ENCODE measurements around the gene IRF8.
"Not testable (repeated sequence)": the region's sequence is repeated elsewhere in the genome, so short reads cannot be mapped to it uniquely, and the experiment has no call there.

IRF8 gene

DNA sequence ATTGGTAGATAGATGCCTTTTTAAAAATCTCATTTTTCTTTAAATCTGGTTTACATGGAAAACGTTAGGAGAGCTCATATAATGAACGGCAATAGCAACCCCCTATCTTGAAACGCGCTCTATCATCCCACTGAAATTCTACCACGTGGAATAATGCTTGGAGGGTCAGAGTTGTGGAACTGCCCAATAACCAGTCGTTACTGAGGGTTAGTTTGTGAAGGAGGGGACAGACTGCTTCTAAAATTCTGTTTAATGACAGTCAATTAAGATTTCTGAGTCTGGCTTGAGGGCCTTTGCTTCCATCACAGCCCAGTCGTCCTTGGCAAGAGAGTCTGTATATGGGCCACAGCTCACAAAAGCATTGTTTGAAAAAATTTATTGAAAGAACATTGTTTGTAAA is 482 bp downstream of the IRF8 start:
- FAIRE-seq, result no peak

DNA sequence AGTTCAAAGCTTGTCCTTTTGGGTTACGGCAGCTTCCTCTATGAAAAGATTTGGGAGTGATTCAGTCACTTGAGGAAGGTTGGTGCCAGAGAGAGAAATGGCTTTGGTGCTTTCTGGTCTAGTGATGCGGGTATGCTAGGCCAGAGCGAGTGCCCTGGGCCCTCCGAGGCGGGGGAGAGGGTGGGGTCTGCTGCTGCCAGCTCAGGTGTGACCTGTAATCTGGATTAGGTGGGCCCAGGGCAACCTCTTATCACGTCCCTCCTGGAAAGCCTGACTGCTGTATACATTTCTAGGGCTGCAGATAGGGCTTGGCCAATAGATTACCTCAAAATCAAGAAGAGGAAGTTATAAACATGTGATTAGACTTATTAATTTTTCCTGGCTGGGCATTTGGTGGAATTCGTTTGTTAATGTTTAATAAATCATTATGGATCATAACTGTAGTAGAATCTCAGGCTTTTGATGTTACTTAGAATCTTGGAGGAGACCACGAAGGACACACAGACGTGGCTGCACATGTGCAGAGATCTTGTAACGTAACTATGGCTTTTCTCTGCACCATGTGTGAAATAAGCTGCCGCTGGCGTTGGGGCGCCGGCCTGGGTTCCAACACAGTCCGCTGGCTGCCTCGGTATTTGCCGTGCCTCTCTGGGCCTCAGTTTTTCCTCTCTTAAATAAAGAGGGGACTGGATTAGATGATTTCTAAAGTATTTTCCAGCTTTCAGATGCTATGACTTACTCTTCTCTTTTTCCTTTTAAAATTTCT is 1.2 kb downstream of the IRF8 start:
- FAIRE-seq, result no peak

DNA sequence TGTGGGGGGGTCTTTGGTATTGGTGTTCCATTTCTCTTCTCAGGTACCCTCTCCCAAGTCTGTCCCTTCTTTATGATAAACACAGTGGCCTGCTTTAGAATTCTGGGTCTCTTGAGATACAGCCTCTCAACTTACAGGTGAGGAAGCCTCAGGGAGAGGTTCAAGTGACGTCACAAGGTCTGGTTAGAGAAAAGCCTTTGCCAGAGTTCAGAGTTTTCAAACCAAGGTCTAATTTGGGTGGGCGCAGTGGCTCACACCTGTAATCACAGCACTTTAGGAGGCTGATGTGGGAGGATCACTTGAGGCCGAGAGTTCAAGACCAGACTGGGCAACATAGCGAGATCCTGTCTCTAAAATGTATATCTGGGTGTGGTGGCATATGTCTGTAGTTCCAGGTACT is 2.1 kb downstream of the IRF8 start:
- FAIRE-seq, result no peak

DNA sequence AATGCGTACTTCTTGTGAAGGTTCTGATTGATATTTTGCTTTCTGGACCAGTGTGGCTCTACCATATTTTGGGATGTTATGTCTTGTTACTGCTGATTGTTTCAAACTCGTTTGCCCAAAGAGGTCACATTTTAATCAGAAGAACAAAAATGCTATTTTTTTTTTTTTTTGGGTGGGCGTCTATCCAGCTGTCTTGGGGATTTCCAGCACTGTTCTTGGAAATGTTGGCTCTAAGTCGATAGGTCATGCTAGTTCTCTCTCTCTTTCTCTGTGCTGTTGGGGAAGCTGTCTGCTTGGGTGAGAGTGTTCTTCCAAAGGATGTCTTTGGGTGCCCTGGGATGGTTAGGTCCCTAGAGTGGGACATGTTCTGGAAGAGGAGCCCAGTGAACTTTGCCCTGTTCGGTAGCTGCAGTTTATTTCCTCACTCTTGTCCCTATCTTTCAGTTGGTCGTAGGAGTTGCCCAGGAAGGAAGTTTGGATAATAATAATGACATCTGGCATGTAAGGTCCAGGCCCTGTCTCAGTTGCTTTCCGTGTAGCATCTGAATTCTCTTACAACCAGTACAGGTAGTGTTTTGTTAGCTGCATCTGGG is 2.9 kb downstream of the IRF8 start:
- no peak for FAIRE-seq

DNA sequence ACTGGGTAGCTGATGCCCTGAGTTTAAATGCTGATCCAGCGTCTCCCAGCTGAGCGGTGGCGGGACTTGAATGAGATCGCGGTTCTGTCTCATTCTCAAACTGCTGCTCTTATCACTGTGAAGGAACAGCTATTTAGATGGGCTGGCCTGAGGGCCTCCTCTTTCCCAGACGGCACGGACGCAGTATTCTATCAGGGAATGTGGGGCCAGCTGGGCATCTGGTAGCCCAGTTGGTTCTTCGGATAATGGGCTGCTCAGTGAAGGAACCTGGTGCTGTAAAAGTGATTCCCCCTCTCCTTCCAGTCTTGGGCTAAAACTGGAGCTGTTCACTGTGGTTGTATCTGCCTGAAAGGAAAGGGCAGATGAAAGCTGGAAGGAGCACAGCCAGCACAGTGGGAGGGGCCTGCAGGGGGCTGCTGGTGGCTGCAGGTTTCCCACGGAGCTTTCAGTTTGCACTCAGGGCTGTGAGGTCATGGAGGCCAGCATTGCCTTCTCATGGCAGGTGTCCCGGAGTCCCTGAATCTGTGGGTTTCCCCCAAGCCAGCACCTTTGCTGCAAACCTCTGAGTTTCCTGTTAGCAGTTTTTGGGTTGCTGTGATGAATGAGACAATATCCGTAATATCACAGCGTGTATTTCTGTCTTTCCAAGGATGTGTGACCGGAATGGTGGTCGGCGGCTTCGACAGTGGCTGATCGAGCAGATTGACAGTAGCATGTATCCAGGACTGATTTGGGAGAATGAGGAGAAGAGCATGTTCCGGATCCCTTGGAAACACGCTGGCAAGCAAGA is 3.6 kb downstream of the IRF8 start:
- FAIRE-seq, result no peak

DNA sequence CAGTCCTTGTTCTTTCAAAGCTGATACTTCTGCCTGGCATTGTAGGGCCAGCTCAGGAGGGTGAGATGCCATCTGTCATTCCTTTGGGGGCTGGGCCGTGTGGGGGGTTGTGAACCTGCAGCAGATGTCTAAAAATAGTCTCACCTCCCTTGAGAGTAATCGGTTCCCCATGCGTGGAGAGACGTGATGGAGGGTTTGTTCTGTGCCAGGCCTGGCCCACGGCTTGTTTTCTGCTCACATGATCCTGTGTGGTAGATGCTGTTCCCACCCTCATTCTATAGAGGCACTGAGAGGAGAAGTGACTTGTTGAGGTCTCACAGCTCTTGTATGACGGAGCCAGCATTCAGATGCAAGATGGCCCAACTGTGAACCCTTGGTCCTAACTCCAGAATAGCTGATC is 4.6 kb downstream of the IRF8 start:
- FAIRE-seq, result no peak

DNA sequence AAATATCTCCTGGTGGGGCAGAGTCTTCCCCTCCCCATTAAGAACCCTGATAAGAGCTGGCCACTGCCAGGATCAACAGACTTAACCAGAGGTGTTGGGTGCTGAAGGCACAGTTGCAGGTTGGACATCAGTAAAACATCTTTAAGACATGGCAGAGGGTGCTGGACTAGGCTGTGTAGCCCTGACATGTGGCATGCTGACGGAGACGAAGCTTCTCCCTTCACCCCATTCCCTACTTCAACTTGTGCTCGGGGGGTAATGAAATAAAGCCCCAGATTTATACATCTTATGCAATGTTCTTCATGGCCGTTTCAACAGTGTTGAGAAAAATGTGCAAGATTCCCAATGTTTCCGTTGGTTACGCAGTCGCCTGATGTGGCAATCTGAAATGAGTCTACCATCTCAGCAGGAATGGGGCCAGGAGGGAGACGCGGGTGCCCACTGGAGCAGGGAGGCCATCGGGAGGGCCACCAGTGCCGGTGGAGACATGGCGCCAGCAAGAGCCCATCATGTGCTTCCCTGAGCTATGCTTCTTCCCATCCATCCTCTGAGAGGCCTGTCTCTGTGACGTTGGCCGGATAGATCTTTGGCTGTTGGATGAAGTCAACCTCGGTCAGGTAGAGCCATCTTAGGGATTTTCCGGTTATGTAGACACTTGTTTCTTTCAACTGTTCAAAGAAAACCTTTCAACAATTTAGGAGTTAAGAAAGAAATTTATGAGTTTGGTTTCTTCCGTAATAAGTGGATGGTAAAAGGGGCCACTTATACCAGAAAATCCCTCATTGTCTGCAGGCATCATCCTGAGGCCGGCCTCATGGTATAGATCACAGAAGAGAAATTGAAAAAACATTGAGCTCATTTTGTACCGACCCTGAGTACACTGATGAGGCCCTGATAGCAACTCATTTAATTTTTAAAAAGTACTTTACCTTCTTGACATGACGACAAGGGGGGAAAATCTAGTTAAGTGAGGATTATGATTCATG is 6.4 kb downstream of the IRF8 start:
- FAIRE-seq, result no peak

DNA sequence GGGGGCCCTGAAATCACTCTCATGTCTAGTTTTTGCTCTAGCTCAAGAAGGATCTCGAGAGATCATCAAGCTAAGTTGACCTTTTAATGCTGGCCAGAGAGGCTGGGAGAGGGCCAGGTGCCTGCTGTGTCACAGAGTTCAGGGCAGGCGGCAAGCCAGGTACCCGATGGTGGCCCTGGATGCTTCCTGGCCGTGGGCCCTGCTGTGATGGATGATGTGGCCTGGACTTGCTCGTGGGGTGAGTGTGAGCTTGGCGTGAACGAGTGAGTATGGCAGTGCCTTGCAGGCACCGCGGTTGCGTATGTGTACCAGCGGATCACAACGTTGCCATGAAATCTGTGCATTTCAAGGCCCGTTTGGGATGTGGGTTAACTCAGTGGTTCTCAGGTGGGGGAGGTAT is 7.4 kb downstream of the IRF8 start:
- no peak for FAIRE-seq

DNA sequence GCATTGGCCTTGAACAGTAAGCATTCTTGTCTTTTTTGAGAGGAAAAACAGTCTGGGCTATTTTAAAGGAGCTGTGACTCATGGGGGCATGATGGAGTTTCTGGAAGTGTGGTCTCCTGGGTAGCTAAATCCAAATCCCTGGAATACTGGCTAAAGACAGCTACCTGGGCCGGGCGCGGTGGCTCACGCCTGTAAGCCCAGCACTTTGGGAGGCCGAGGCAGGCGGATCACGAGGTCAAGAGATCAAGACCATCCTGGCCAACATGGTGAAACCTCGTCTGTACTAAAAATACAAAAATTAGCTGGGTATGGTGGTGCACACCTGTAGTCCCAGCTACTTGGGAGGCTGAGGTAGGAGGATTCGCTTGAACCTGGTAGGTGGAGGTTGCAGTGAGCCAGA is 8.3 kb downstream of the IRF8 start:
- not testable (repeated sequence) for FAIRE-seq

DNA sequence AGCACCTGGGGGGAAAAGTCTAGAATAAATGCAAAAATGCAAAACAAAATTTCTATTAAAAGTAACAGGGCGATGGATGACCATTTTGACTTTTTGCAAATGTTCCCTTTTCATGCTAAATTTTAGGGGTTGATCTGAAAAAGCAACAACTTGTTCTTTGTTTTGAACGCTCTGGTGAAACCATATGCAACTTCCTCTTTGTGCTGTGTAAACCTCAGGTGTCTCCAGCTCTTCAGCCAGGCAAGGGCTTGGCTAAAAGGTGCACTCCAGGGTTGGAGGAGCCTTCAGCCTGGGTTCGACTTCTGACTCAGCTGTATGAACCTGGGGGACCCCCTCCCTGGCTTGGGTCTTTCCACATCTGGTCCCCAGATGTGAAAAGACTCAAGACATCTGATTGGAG is 9.5 kb downstream of the IRF8 start:
- FAIRE-seq, result no peak

DNA sequence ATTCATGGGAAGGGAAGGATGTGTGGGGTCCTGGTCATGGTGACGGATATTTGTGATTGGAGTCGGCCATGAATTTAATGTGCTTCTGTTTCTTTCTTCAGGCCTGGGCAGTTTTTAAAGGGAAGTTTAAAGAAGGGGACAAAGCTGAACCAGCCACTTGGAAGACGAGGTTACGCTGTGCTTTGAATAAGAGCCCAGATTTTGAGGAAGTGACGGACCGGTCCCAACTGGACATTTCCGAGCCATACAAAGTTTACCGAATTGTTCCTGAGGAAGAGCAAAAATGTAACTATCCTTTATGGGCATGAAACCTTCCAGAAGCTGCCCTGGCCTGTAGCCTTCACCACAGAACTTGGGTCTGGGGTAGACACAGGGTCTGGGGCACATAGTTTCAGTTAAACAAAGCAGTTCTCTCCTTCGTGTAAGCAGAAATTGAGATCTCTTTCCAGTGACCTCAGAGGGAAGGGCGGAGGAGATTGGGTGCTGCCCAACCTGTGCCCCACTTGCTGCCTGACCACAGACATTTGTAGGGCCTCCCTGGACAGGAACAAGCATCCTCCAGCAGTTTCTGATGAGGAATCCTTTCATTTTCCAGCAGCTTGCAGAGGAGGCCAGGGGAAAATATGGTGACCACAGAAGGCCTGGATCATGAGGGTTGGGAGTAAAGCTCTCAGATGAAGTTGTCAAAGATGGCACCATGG is 10.1 kb downstream of the IRF8 start:
- FAIRE-seq, result no peak

DNA sequence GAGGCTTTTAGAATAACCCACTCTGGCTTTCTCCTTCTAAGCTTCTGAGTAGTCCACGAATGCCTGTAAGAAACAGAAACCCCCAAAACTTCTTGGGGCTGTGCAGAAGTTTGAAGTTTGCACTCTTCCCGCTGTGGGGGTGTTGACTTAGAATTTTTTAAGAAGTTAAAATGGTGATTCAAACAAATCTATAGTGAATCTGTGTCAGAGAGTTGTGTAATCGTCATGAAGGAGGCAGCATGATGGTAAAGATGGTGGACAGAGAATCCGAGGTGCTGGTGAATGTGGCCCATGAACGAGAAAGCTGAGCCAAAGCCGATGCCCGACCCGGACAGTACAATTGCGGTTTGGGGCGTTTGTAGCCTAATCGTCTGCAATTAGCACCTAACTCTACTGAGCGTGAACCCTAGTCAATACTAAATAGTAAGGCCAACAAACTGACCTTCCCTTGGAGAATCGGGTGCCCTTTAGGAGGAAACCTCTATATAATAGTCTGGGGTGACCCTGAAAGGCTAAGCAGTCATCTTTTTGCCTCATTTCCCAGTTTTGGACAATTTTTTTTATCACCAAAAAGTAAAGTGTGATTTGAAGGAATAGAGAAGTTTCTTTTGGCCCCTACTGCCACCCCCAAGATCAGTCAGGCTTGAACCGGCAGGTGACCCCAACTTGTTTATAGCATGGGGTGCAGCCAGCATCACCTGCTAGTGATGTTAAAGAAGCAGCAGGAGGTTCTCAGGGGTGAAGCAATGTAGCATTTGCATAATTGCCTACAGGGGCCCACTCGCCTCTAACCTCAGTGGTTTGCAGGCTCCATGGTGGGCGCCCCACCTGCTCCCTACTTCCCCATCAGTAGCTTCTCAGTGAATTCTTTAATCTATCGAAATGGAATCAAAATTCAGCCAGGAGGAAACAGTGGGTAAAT is 11.2 kb downstream of the IRF8 start:
- no peak for FAIRE-seq

DNA sequence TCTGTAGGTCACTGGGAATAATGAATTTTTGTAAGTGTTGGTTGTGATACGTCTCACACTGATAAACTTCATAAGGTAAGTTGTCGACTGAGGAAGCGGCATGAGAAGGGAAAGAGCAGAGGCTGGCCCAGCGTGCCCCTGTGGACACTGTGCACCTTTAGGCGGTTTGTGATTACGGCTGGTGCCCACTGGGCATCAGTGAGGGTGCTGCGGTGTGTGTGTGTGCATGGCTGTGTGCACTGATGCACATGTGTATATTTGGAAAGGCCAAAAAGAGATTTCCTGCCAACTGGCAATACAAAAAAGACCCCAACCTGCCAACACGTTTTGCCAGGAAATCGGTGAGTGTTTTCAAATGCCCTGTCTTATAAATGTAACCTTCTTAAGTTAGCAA is 11.9 kb downstream of the IRF8 start:
- FAIRE-seq, result no peak

DNA sequence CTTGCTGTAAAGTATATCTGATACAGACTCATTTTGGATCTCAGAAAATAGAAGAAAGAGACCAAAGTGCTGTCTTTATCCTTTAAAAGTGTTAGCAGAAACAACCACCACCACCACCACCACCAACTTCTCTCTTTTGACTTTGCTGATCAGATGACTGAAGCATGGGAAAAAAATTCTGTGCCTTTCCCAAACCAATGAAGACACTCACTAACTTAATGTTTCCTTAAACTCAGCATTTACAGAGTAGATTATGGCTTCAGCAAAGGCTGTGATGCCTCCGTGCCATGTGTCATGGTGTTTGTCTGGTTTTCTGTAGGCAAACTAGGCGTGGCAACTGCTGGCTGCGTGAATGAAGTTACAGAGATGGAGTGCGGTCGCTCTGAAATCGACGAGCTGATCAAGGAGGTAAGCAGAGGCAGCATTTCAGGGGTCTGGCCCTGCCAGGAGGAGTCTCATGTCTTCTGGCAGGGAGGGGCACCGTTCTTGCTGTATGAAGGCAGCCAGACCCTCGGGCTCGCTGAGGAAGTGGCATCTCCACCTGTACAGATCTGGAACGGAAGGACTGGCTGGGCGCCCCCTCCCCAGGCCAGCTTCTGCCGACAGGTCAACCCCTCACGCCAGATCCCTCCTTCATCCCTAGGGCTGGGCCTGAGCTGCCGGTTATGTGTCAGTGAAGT is 12.4 kb downstream of the IRF8 start:
- FAIRE-seq, result no peak

DNA sequence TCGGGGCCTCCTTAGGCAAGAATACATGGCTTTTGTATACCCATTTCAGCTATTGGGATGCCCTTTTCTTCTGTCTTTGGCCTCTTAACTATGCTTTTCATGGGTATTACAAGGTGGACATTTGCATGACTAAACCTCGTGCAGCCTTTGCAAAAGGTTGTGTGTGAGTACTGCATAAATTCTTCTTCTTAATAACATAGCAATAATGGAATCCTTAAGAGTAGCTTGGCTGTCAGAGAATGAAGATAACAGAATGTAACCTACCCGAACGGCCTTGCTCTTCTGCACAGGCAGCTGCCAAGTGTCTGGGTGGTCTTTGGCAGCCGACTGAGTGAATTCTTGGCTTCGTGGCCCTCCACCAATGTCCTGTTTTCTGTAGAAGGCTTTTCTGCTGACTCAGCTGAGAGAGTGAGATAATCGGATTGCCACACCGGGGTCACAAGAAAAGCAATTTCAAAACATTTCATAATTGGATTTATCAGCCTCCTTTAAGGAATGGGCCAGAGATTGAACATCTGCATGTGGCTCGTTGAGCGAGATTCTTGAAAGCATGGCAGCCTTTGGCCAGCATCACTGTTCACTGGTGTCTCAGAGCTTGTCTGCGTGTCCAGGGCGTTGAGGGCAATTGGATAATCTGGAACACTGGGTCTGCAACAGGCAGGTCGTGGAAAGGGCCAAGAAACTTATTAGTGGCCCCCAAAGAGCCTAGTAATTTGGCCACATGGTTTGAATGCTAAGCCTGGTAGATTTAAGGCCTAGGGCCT is 13.4 kb downstream of the IRF8 start:
- no peak for FAIRE-seq

DNA sequence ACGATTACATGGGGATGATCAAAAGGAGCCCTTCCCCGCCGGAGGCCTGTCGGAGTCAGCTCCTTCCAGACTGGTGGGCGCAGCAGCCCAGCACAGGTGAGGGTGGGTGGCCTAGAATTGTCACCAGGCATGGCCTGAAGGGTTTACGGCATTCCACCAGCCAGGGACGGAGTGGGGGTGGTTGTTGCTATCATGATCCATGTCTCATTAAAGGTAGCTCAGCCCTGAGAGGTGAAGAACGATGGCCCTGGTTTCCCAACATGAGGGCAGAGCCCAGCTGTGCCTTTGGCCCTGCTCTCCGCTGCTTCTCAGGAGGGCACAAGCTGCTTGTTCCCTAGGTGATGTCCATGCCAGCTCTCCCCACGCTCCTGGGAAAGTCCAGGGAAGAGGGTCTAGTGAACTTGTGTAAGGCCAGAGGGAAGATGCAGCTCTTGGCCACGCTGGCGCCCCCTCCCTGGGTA is 14.2 kb downstream of the IRF8 start:
- FAIRE-seq, result no peak

DNA sequence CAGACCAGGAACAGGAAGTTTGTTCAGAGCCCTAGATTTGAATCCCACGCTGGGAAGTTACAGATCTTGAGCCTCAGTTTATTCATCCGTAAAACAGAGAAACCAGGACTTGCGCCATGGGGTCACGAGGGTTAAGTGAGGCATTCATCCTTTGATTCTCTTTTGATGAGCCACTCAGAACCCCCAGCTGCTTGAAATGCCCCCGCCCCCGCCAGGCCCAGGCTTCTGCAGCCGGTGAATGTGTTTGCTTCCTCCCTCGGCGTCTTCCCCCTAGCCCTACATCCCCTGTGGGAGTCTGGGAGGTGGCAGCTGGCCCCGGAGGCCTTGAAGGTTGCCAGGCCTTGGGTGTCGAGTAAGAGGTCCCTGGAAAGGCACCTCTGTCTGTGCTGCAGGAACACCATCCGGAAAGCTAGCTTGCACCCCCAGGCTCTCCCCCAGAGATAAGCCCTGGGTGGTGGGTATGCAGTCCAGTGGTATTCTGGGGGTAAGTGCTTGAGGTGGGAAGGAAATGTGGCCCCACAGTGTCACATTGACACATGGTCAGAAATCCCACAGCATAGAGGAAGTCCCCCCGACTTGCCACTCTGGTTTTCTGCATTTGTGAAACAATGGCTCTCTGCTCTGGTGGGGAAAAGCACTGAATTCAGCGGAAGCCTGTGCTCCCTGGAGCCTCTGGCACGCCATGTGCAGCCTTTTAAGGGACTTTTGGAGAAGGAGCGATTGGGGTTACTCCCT is 14.9 kb downstream of the IRF8 start:
- no peak for FAIRE-seq

DNA sequence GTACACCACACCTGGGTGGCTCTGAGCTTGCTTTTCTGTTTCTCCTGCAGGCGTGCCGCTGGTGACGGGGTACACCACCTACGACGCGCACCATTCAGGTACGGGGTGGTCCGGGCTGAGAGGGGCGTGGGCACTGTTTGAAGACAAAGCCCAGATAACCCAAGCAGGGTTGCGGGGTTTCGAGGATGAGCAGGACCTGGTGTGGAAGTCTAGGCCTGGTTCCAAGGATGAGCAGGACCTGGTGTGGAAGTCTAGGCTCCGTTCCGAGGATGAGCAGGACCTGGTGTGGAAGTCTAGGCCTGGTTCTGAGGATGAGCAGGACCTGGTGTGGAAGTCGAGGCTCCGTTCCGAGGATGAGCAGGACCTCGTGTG is 15.4 kb downstream of the IRF8 start:
- FAIRE-seq, result no peak

All from A204.1 (cell line).